GM21576 (cell line): ENCODE data around the gene CDAN1.
"Not testable (repeated sequence)": the region's sequence is repeated elsewhere in the genome, so short reads cannot be mapped to it uniquely, and the experiment has no call there.

Source experiments
- ATAC-seq: cut with Tn5 transposase; IDR thresholded peaks from one replicate; pipeline ENCODE4 v1.9.1; 2021; ENCODE audit warnings: mild to moderate bottlenecking, moderate library complexity; ENCODE audit not compliant: unreplicated experiment

The CDAN1 gene, protein sequence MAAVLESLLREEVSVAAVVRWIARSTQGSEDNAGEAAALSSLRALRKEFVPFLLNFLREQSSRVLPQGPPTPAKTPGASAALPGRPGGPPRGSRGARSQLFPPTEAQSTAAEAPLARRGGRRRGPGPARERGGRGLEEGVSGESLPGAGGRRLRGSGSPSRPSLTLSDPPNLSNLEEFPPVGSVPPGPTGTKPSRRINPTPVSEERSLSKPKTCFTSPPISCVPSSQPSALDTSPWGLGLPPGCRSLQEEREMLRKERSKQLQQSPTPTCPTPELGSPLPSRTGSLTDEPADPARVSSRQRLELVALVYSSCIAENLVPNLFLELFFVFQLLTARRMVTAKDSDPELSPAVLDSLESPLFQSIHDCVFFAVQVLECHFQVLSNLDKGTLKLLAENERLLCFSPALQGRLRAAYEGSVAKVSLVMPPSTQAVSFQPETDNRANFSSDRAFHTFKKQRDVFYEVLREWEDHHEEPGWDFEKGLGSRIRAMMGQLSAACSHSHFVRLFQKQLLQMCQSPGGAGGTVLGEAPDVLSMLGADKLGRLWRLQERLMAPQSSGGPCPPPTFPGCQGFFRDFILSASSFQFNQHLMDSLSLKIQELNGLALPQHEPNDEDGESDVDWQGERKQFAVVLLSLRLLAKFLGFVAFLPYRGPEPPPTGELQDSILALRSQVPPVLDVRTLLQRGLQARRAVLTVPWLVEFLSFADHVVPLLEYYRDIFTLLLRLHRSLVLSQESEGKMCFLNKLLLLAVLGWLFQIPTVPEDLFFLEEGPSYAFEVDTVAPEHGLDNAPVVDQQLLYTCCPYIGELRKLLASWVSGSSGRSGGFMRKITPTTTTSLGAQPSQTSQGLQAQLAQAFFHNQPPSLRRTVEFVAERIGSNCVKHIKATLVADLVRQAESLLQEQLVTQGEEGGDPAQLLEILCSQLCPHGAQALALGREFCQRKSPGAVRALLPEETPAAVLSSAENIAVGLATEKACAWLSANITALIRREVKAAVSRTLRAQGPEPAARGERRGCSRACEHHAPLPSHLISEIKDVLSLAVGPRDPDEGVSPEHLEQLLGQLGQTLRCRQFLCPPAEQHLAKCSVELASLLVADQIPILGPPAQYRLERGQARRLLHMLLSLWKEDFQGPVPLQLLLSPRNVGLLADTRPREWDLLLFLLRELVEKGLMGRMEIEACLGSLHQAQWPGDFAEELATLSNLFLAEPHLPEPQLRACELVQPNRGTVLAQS

GRCh38 chr15:42736793-42737528 lies at the start of gene CDAN1:
Gene CDAN1 (minus strand): TSS chr15:42737128. CDS start chr15:42737102, 26 bp downstream.
- ATAC-seq: peak; percentile 71

- no peak for ATAC-seq
These were observed 48.6 kb upstream of the CDAN1 start for GRCh38 chr15:42785569-42785968.

- no peak for ATAC-seq
These were observed 47.8 kb upstream of the CDAN1 start for GRCh38 chr15:42784705-42785104.

DNA sequence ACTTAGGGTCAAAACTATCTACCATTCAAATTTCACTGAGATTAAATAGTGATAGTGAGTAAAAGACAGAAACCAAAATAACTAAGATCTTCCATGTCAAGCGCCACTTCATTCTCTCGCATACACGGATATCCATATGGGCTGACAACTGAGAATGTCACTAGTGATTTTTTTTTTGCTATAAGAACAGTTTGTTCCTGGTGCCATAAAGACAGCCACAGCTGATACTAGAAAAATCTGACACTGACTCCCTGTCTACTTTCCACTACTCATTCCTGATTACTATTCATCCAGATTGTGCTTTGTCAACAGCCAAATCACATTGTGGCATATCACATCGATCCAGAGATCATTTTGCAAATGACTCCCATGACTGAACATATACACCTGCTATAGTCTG lies 45.8 kb upstream of the CDAN1 start:
- no peak for ATAC-seq

- ATAC-seq: no peak
These were observed 38.5 kb upstream of the CDAN1 start for GRCh38 chr15:42775416-42775815.

DNA sequence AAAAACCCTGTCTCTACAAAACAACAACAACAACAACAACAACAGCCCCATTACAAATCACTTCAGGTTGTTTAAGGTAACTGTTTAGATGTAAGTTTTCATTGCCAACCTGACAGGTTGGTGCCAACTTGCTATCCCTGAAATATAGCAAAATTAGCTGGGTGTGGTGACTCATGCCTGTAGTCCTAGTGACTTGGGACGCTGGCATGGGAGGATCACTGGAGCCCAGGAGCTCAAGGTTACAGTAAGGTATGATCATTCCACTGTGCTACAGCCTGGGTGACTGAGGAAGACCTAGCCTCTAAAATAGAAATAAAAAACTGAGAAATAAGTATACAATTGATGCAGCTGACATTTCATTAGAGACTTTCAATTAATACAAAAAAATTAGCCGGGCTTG lies 36.0 kb upstream of the CDAN1 start:
- ATAC-seq: no peak

DNA sequence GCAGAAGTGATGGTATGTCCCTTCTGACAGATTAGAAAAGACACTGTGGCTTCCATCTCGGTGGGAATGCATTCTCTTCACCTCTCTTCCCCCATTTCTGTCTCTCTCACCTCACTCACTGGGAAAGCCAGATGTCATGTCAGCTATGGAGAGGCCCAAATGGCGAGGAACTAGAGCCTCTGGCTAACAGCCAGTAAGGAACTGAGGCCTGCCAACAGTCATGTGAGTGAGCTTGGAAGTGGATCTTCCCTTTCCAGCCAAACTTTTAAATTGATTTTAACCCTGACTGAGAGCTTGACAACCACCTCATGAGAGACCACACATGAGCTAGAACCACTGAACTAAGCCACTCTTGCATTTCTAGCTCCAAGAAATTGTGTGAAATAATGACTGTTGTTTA lies 35.2 kb upstream of the CDAN1 start:
- ATAC-seq: no peak

DNA sequence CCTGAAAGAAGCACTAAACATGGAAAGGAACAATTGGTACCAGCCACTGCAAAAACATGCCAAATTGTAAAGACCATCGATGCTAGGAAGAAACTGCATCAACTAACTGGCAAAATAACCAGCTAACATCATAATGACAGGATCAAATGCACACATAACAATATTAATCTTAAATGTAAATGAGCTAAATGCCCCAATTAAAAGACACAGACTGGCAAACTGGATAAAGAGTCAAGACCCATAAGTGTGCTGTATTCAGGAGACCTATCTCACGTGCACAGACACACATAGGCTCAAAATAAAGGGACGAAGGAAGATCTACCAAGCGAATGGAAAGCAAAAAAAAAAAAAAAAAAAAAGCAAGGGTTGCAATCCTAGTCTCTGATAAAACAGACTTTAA lies 29.2 kb upstream of the CDAN1 start:
- ATAC-seq: not testable (repeated sequence)

DNA sequence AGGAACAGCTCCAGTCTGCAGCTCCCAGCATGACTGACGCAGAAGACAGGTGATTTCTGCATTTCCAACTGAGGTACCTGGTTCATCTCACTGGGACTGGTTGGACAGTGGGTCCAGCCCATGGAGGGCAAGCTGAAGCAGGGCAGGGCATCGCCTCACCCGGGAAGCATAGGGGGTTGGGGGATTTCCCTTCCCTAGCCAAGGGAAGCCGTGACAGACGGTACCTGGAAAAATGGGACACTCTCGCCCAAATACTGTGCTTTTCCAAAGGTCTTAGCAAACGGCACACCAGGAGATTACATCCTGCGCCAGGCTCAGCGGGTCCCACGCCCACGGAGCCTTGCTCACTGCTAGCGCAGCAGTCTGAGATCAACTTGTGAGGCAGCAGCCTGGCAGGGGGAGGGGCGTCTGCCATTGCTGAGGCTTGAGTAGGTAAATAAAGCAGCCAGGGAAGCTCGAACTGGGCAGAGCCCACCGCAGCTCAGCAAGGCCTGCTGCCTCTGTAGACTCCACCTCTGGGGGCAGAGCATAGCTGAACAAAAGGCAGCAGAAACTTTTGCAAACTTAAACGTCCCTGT lies 27.3 kb upstream of the CDAN1 start:
- not testable (repeated sequence) for ATAC-seq

GRCh38 chr15:42761813-42762212 lies 24.9 kb upstream of the CDAN1 start:
- not testable (repeated sequence) for ATAC-seq

- ATAC-seq: no peak
These were observed 23.8 kb upstream of the CDAN1 start for GRCh38 chr15:42760759-42761158.

GRCh38 chr15:42759093-42759492 lies 22.2 kb upstream of the CDAN1 start:
- ATAC-seq: no peak

- ATAC-seq: no peak
These were observed 13.4 kb upstream of the CDAN1 start for GRCh38 chr15:42750306-42750705.

- ATAC-seq: no peak
These were observed 12.3 kb upstream of the CDAN1 start for GRCh38 chr15:42749266-42749665.

DNA sequence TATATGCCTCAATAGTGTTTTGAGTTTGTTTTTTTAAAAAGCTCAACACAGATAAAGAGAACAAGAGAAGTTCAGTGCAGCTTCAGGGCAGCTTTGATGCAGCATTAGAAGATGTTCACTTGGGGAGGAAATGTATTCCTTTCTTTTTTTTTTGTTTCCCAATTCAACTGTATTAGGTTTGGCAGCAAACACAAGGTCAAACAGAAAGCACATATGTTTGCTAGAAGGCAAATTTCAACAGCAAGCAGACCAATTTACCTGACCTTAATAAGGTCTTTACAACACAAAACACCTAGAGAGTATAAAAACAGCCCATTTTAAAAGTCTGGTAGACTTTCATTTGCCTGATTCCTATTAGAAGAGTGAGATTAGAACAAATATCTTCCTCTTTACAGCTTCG lies 7.3 kb upstream of the CDAN1 start:
- ATAC-seq: no peak

DNA sequence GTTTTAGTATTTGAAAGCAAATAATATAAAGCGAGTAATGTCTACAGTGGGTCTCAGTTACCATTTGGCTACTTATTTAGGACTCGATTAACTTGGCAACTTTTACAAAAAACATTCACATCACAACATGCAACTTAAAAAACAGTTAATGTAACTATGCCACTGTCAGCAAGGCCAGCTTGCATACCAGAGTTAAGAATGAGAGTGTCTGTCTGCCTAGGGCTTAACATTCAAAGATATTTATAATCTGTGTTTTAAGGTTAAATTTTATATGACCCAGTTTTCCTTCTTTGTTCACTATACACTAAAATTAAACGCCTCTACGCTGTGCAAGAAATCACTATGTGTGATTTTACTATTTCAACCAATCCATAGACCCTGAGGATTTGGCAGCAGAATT lies 5.2 kb upstream of the CDAN1 start:
- ATAC-seq: no peak

- ATAC-seq: no peak
These were observed 4.8 kb upstream of the CDAN1 start for GRCh38 chr15:42741710-42742109.

GRCh38 chr15:42737529-42738328 lies 801 bp upstream of the CDAN1 start:
- no peak for ATAC-seq

GRCh38 chr15:42736178-42736792 lies 643 bp downstream of the CDAN1 start:
- peak; percentile 28 for ATAC-seq
